Measurements from ENCODE around the gene SHH. TPM values are rescaled to one million over a fixed set of nuclear protein-coding genes. Genes with fewer than 3 reads are reported as not detected.

The SHH gene
- total and polyA plus RNA-seq, 2 donors (not counting 1 experiment from before 2014, with no cell fraction given) = under 0.01 TPM; not detected in 1

DNA sequence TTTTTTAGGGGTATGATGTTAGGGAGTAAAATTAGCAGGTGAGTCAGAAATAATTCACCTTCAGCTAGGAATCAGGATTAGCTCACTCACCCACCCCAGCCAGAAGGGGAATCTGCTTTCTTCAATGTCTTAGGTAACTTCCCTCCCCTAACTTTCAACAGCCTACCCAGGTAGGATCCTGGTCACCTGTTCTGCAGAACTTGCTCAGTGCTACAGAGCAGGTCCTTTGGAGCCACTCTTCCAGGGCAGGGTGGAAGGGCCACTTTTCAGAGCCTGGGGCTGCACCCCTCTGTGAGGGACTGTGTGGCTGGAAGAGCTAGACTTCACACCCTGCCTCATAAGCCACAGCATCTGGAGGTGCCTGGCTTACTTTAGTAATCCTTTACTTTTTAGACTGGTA is 58.1 kb downstream of the SHH start:
- TF ChIP-seq EZH2 (IDR thresholded peaks at IDR 0.05; ENCODE audit: low read length, missing control alignments) = no peak
- TF ChIP-seq, protein P1, sequence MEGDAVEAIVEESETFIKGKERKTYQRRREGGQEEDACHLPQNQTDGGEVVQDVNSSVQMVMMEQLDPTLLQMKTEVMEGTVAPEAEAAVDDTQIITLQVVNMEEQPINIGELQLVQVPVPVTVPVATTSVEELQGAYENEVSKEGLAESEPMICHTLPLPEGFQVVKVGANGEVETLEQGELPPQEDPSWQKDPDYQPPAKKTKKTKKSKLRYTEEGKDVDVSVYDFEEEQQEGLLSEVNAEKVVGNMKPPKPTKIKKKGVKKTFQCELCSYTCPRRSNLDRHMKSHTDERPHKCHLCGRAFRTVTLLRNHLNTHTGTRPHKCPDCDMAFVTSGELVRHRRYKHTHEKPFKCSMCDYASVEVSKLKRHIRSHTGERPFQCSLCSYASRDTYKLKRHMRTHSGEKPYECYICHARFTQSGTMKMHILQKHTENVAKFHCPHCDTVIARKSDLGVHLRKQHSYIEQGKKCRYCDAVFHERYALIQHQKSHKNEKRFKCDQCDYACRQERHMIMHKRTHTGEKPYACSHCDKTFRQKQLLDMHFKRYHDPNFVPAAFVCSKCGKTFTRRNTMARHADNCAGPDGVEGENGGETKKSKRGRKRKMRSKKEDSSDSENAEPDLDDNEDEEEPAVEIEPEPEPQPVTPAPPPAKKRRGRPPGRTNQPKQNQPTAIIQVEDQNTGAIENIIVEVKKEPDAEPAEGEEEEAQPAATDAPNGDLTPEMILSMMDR (conservative IDR thresholded peaks at IDR 0.05 in 1 of 2, IDR thresholded peaks at IDR 0.05 in 1 of 2; ENCODE audit: low read depth in 1 of 2, low read length in 2 of 2) = no peak
- Histone ChIP-seq H3K9ac (ENCODE audit: insufficient read depth, low read length) (no peak overlapping the region), H3K36me3 (ENCODE audit: control insufficient read depth, insufficient read depth, low read length) (no peaks in the 10 kb centered on the region), H3K27me3 (ENCODE audit: control insufficient read depth, insufficient read depth, low read length) (no peaks in the 10 kb centered on the region), H3K4me1 (ENCODE audit: control insufficient read depth, extremely low read depth, insufficient read depth, low read length) (no peaks in the 10 kb centered on the region), H3K4me2 (ENCODE audit: extremely low read depth, insufficient read depth, low read length) (no peak overlapping the region), H2AFZ (ENCODE audit: low read length) (no peak overlapping the region), H3K27ac (ENCODE audit: insufficient read depth, low read length) (no peak overlapping the region), H3K79me2 (ENCODE audit: control insufficient read depth, insufficient read depth, low read length) (peaks cover 44% of the 10 kb centered on the region), H4K20me1 (ENCODE audit: control insufficient read depth, extremely low read depth, insufficient read depth, low read length) (no peaks in the 10 kb centered on the region), H3K4me3 (replicated peaks in 1 of 4; ENCODE audit: control extremely low read depth in 1 of 4, insufficient read depth in 1 of 4, low read depth in 3 of 4, low read length in 4 of 4) (no peak overlapping the region), H3K9me3 (ENCODE audit: control insufficient read depth, insufficient read depth, low read depth, low read length) (no peaks in the 10 kb centered on the region)
- DNase-seq (ENCODE audit: low read depth in 2 of 2) = no peak

DNA sequence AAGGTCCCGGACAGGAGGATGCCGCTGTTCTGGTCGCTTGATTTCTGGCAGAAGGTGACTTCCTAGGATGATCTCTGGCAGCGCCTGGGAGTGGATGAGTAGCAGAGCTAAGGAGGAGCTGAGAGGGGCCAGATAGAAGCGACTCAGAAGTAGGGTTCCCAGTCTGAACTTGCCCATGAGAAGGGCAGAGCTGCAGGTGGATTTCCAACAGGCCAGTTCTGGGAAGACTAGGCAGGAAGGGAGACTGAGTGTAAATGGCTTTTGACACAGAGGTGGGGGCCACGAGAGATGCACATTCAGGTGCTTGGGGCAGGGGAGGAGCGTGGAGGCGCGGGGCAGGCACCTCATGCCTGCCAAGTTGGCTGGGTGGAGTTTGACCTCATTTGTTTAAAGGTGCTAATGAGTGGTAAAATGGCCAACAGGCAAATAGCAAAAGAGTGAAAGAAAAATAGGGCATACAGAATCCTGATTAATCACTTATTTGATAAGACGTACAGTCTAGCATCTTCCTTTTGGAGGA is 58.8 kb downstream of the SHH start:
- no peaks in the 10 kb centered on the region for H3K9me3 ChIP-seq (ENCODE audit: control insufficient read depth, insufficient read depth, low read depth, low read length)
- H3K4me2 ChIP-seq (ENCODE audit: extremely low read depth, insufficient read depth, low read length) = no peak overlapping the region
- no peak overlapping the region for H3K27ac ChIP-seq (ENCODE audit: insufficient read depth, low read length)
- H4K20me1 ChIP-seq (ENCODE audit: control insufficient read depth, extremely low read depth, insufficient read depth, low read length) = no peaks in the 10 kb centered on the region
- no peak overlapping the region for H3K4me3 ChIP-seq (replicated peaks in 1 of 4; ENCODE audit: control extremely low read depth in 1 of 4, insufficient read depth in 1 of 4, low read depth in 3 of 4, low read length in 4 of 4)
- no peak overlapping the region for H3K9ac ChIP-seq (ENCODE audit: insufficient read depth, low read length)
- DNase-seq (ENCODE audit: low read depth in 2 of 2) = no peak
- no peaks in the 10 kb centered on the region for H3K27me3 ChIP-seq (ENCODE audit: control insufficient read depth, insufficient read depth, low read length)
- TF ChIP-seq, protein P1 (conservative IDR thresholded peaks at IDR 0.05 in 1 of 2, IDR thresholded peaks at IDR 0.05 in 1 of 2; ENCODE audit: low read depth in 1 of 2, low read length in 2 of 2) = no peak
- TF ChIP-seq EZH2 (IDR thresholded peaks at IDR 0.05; ENCODE audit: low read length, missing control alignments) = no peak
- H2AFZ ChIP-seq (ENCODE audit: low read length) = no peak overlapping the region
- H3K79me2 ChIP-seq (ENCODE audit: control insufficient read depth, insufficient read depth, low read length) = peaks cover 50% of the 10 kb centered on the region
- no peaks in the 10 kb centered on the region for H3K36me3 ChIP-seq (ENCODE audit: control insufficient read depth, insufficient read depth, low read length)
- H3K4me1 ChIP-seq (ENCODE audit: control insufficient read depth, extremely low read depth, insufficient read depth, low read length) = no peaks in the 10 kb centered on the region

DNA sequence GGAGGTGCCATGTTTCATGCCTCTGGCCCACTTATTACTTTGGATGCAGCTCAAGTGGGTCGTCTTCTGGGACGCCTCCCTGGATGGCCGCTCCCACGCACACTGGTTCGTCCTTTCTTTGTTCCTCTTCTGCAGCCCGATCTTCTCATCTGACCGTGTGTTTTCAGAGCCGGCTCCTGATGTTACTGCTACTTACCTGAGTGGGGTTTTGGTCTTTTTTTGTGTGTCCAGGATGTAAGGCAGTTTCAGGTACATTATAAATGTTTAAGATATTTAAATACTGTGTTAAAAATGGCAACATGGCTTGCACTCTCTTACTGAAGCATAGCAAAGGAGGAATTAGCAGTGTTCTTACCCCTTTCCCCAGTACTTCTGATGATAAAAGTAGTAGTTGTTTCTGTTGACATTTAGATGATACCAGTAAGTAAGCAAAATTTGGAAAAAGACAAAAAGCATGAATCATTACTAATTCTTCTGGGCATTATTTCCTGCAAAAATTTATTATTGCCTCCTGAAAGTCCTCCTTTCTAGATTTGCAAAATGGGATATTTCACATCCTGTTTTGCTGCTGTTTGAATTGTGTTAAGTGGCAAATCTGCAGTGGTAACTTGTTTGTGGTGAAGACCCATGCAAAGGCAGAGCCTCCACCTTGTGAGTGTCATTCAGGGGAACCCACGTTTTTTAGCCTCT is 59.4 kb downstream of the SHH start:
- Histone ChIP-seq H3K27me3 (ENCODE audit: control insufficient read depth, insufficient read depth, low read length) (no peaks in the 10 kb centered on the region), H3K4me1 (ENCODE audit: control insufficient read depth, extremely low read depth, insufficient read depth, low read length) (no peaks in the 10 kb centered on the region), H3K4me2 (ENCODE audit: extremely low read depth, insufficient read depth, low read length) (no peak overlapping the region), H3K79me2 (ENCODE audit: control insufficient read depth, insufficient read depth, low read length) (peaks cover 52% of the 10 kb centered on the region), H3K9ac (ENCODE audit: insufficient read depth, low read length) (no peak overlapping the region), H3K9me3 (ENCODE audit: control insufficient read depth, insufficient read depth, low read depth, low read length) (no peaks in the 10 kb centered on the region), H4K20me1 (ENCODE audit: control insufficient read depth, extremely low read depth, insufficient read depth, low read length) (no peaks in the 10 kb centered on the region), H3K36me3 (ENCODE audit: control insufficient read depth, insufficient read depth, low read length) (peaks cover 3% of the 10 kb centered on the region), H2AFZ (ENCODE audit: low read length) (no peak overlapping the region), H3K27ac (ENCODE audit: insufficient read depth, low read length) (no peak overlapping the region), H3K4me3 (replicated peaks in 1 of 4; ENCODE audit: control extremely low read depth in 1 of 4, insufficient read depth in 1 of 4, low read depth in 3 of 4, low read length in 4 of 4) (no peak overlapping the region)
- TF ChIP-seq EZH2 (IDR thresholded peaks at IDR 0.05; ENCODE audit: low read length, missing control alignments) = no peak
- TF ChIP-seq, protein P1 (conservative IDR thresholded peaks at IDR 0.05 in 1 of 2, IDR thresholded peaks at IDR 0.05 in 1 of 2; ENCODE audit: low read depth in 1 of 2, low read length in 2 of 2) = no peak
- DNase-seq (ENCODE audit: low read depth in 2 of 2) = no peak
